Neural progenitor cell (in vitro differentiated cells): ENCODE measurements around the gene PRDX6.

Source experiments
- CTCF ChIP-seq: fragments of 200-600 bp; sonication (generic); IDR thresholded peaks from 2 replicates; pipeline ENCODE4 v1.5.1; 2017; ENCODE audit warnings: antibody characterized with exemption, mild to moderate bottlenecking
- EZH2 ChIP-seq: fragments of 200-600 bp; sonication (generic); IDR thresholded peaks from 2 replicates; pipeline ENCODE4 v1.6.1; 2017; ENCODE audit warnings: antibody characterized with exemption, mild to moderate bottlenecking, moderate library complexity
- EZH2phosphoT487 ChIP-seq: fragments of 200-600 bp; sonication (generic); IDR thresholded peaks from 2 replicates; pipeline ENCODE4 v1.6.1; 2017; ENCODE audit warnings: antibody characterized with exemption

DNA sequence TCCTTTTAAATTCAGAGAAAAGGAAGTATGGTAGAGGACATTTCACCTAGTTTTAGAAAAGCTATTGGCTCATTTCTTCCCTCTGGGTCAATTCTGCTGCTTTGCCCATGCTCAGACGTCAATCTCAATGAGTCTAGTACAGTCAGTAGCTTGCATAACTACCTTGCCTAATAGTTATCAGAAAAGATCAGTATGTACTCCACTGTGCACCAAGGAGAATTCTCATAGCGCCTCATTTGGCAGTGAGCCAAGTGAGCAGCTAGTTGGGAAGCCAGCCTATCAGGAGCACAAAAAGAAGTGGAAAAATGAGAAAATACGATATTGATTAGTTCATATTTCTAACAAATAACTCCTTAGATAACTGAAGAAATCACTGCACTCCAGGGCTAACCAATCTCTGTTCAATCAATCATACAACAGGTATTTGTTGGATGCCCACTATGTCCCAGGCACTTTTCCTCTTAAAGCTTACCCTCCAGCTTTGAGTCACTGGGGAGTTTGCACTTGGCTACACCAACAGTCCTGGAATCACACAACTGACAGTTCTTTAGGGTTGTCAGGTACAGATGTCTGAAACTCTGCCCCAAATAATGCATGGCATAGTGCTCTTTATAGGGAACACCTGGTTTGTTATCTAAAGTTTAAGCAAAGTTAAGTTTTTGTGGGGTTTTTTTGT, 50.2 kb downstream of the PRDX6 start:
- TF ChIP-seq CTCF (no peak), EZH2 (no peak), EZH2phosphoT487 (no peak)
